Ascending aorta (tissue), 2 donors: ENCODE results near the gene CDHR2. TPM values are rescaled to one million over a fixed set of nuclear protein-coding genes. Genes with fewer than 3 reads are reported as not detected.

Experiments
- DNase-seq, 2 donors: peaks; one replicate each; pipeline ENCODE4 v3.0.0-alpha.2; 2019; ENCODE audit warnings: low spot score in 2 of 2
- H3K27ac ChIP-seq, 2 donors: fragments of 200-600 bp; sonication (generic); one replicate each; pipeline ENCODE4 v1.5.1; 2016 to 2017; ENCODE audit warnings: mild to moderate bottlenecking in 1 of 2
- H3K27me3 ChIP-seq: fragments of 200-600 bp; sonication (generic); one replicate; pipeline ENCODE4 v1.5.1; 2017
- H3K36me3 ChIP-seq, 2 donors: fragments of 200-600 bp; sonication (generic); one replicate each; pipeline ENCODE4 v1.5.1; 2016
- H3K4me1 ChIP-seq, 2 donors: fragments of 200-600 bp; sonication (generic); one replicate each; pipeline ENCODE4 v1.5.1; 2016 to 2017; ENCODE audit warnings: mild to moderate bottlenecking in 1 of 2
- H3K4me3 ChIP-seq, 2 donors: fragments of 200-600 bp; sonication (generic); one replicate each; pipeline ENCODE4 v1.5.1; 2016 to 2017; ENCODE audit warnings: mild to moderate bottlenecking in 1 of 2
- H3K9me3 ChIP-seq, 2 donors: fragments of 200-600 bp; sonication (generic); one replicate each; pipeline ENCODE4 v1.5.1; 2016
- CTCF ChIP-seq, 3 experiments: fragments of 200-600 bp in 2 of 3; fragments of 450-650 bp in 1 of 3; sonication (generic) in 2 of 3; IDR thresholded peaks; one replicate each; pipeline ENCODE4 v1.5.1; 2016 to 2019; ENCODE audit warnings: antibody characterized with exemption in 3 of 3, mild to moderate bottlenecking in 1 of 3, moderate library complexity in 1 of 3
- intact Hi-C: fragments of 100-400 bp; cut with DNase I; formaldehyde crosslinking; loops from one replicate; pipeline ENCODE4 v1.15.1; 2023
- total RNA-seq: library from RNA; depleted of rRNA; stranded (reverse); fragments of >200 nt; gene quantifications from one replicate; pipeline ENCODE4 v1.1.0, GENCODE V29; 2016

Gene CDHR2
- total RNA-seq, 1 donor from 2014 or later = not detected

GRCh38 chr5:176573564-176574296 is 24.6 kb downstream of the CDHR2 start:
- no peaks in the 10 kb centered on the region for H3K9me3 ChIP-seq
- H3K36me3 ChIP-seq = no peaks in the 10 kb centered on the region
- no peaks in the 10 kb centered on the region for H3K4me1 ChIP-seq
- peak in 1 of 2 donors; percentile 76 for DNase-seq
- no peak overlapping the region for H3K4me3 ChIP-seq
- intact Hi-C loops = no loop called here
- no peaks in the 10 kb centered on the region for H3K27me3 ChIP-seq
- no peak overlapping the region for H3K27ac ChIP-seq
- TF ChIP-seq CTCF (IDR thresholded peaks at IDR 0.05) = peak; percentile 49 to 59 (median 56)

GRCh38 chr5:176574297-176574591 is 25.1 kb downstream of the CDHR2 start:
- H3K27me3 ChIP-seq = no peaks in the 10 kb centered on the region
- H3K9me3 ChIP-seq = no peaks in the 10 kb centered on the region
- no peaks in the 10 kb centered on the region for H3K4me1 ChIP-seq
- no peak overlapping the region for H3K27ac ChIP-seq
- no peaks in the 10 kb centered on the region for H3K36me3 ChIP-seq
- no peak for TF ChIP-seq CTCF (IDR thresholded peaks at IDR 0.05)
- H3K4me3 ChIP-seq = no peak overlapping the region
- DNase-seq = no peak
- intact Hi-C loops = no loop called here

- Histone ChIP-seq H3K27ac (no peak overlapping the region), H3K4me1 (no peaks in the 10 kb centered on the region), H3K27me3 (no peaks in the 10 kb centered on the region), H3K4me3 (no peak overlapping the region), H3K36me3 (no peaks in the 10 kb centered on the region), H3K9me3 (no peaks in the 10 kb centered on the region)
- TF ChIP-seq CTCF (IDR thresholded peaks at IDR 0.05) = no peak
- DNase-seq = no peak
- intact Hi-C loops = no loop called here
These were observed 25.9 kb downstream of the CDHR2 start for GRCh38 chr5:176575066-176575465.

- DNase-seq = no peak
- TF ChIP-seq CTCF (IDR thresholded peaks at IDR 0.05) = no peak
- no peaks in the 10 kb centered on the region for H3K9me3 ChIP-seq
- no peaks in the 10 kb centered on the region for H3K27me3 ChIP-seq
- intact Hi-C loops = no loop called here
- no peak overlapping the region for H3K27ac ChIP-seq
- no peaks in the 10 kb centered on the region for H3K36me3 ChIP-seq
- no peaks in the 10 kb centered on the region for H3K4me1 ChIP-seq
- H3K4me3 ChIP-seq = no peak overlapping the region
These were observed 26.6 kb downstream of the CDHR2 start for GRCh38 chr5:176575488-176576422.

GRCh38 chr5:176577312-176578176 is 28.4 kb downstream of the CDHR2 start:
- TF ChIP-seq CTCF (IDR thresholded peaks at IDR 0.05) = no peak

More at GRCh38 chr5:176577312-176578176, 28.4 kb downstream of the CDHR2 start:
- Histone ChIP-seq H3K27me3 (no peaks in the 10 kb centered on the region), H3K9me3 (no peaks in the 10 kb centered on the region), H3K4me1 (no peaks in the 10 kb centered on the region), H3K4me3 (no peak overlapping the region), H3K36me3 (no peaks in the 10 kb centered on the region), H3K27ac (no peak overlapping the region)
- no peak for DNase-seq
- intact Hi-C loops = no loop called here
